ENCODE results near the gene RHOD.

Gene RHOD

GRCh38 chr11:67062526-67063373 lies 6.1 kb downstream of the RHOD start:
- no peak for DNase-seq

GRCh38 chr11:67066333-67066709 lies 9.7 kb downstream of the RHOD start:
- no peak for DNase-seq

- DNase-seq = peak; percentile 11
Measured at GRCh38 chr11:67071420-67072284, 15.0 kb downstream of the RHOD start.

GRCh38 chr11:67072295-67072694 lies 15.6 kb downstream of the RHOD start:
- DNase-seq = no peak

GRCh38 chr11:67073908-67074307 lies 17.3 kb downstream of the RHOD start:
- no peak for DNase-seq

GRCh38 chr11:67076202-67076601 lies 19.6 kb downstream of the RHOD start:
- DNase-seq = no peak

GRCh38 chr11:67079065-67079705 lies 22.5 kb downstream of the RHOD start:
- no peak for DNase-seq

GRCh38 chr11:67082071-67082791 lies 25.6 kb downstream of the RHOD start:
- no peak for DNase-seq

- no peak for DNase-seq
Measured at GRCh38 chr11:67083786-67084366, 27.2 kb downstream of the RHOD start.

- no peak for DNase-seq
Measured at GRCh38 chr11:67085617-67086016, 29.0 kb downstream of the RHOD start.

- DNase-seq = no peak
Measured at GRCh38 chr11:67090717-67091116, 34.1 kb downstream of the RHOD start.

- no peak for DNase-seq
Measured at GRCh38 chr11:67095214-67095507, 38.5 kb downstream of the RHOD start.

GRCh38 chr11:67098799-67099429 lies 42.3 kb downstream of the RHOD start:
- DNase-seq = no peak

GRCh38 chr11:67099831-67100324 lies 43.2 kb downstream of the RHOD start:
- DNase-seq = no peak

GRCh38 chr11:67102664-67103063 lies 46.0 kb downstream of the RHOD start:
- DNase-seq = no peak

- DNase-seq = no peak
Measured at GRCh38 chr11:67105964-67106363, 49.3 kb downstream of the RHOD start.

GRCh38 chr11:67111261-67111660 lies 54.6 kb downstream of the RHOD start:
- no peak for DNase-seq

- no peak for DNase-seq
Measured at GRCh38 chr11:67113231-67113721, 56.6 kb downstream of the RHOD start.

GRCh38 chr11:67114275-67114896 lies 57.7 kb downstream of the RHOD start:
- no peak for DNase-seq

- DNase-seq = no peak
Measured at GRCh38 chr11:67116758-67117105, 60.1 kb downstream of the RHOD start.

- no peak for DNase-seq
Measured at GRCh38 chr11:67117176-67117575, 60.5 kb downstream of the RHOD start.
